IMR-90 (cell line): ENCODE measurements around the gene ADAMTS18. TPM values are rescaled to one million over a fixed set of nuclear protein-coding genes. Genes with fewer than 3 reads are reported as not detected.

Experiments
- ATAC-seq: fragments of 200-7000 bp; cut with Tn5 transposase; 2 replicates; pipeline ENCODE4 v1.9.1; 2020; ENCODE audit warnings: low read depth, mild to moderate bottlenecking, moderate library complexity
- BruUV-seq: library from RNA; stranded (reverse); fragments of 400-500 nt; replicated peaks from 2 replicates; lab custom pipeline; 2021; lab: Mats Ljungman, UMichigan
- CTCF ChIA-PET: fragments of 300-600 bp; formaldehyde crosslinking; extraction: SDS; loops from one replicate; lab custom pipeline; 2021; ENCODE audit warnings: antibody characterized with exemption; lab: Yijun Ruan, JAX
- POLR2A ChIA-PET: fragments of 300-600 bp; sonication (Branson Sonifier 250); formaldehyde crosslinking; loops from one replicate; lab custom pipeline; 2022; ENCODE audit warnings: antibody characterized with exemption; ENCODE audit not compliant: unreplicated experiment; lab: Charles Lee
- DNase-seq: peaks from one replicate; pipeline ENCODE4 v3.0.0; 2013
- H2AFZ ChIP-seq: replicated peaks from 2 replicates; pipeline ENCODE3; 2013; ENCODE audit warnings: low read length, mild to moderate bottlenecking; ENCODE audit not compliant: poor library complexity
- H2AK5ac ChIP-seq: 2 replicates; pipeline ENCODE4 v1.6.1; 2013; ENCODE audit warnings: low read depth, low read length, inconsistent platforms
- H2AK9ac ChIP-seq: replicated peaks from 2 replicates; pipeline ENCODE3; 2013; ENCODE audit warnings: mild to moderate bottlenecking, low read depth, low read length, moderate library complexity; ENCODE audit not compliant: poor library complexity
- H2BK120ac ChIP-seq: 2 replicates; pipeline ENCODE4 v1.6.1; 2013; ENCODE audit warnings: low read depth, low read length, inconsistent platforms
- H2BK15ac ChIP-seq: 3 replicates; pipeline ENCODE4 v1.6.1; 2013; ENCODE audit warnings: low read depth, low read length, inconsistent platforms
- H2BK20ac ChIP-seq: 2 replicates; pipeline ENCODE4 v1.6.1; 2013; ENCODE audit warnings: low read depth, mild to moderate bottlenecking, inconsistent platforms, low read length, moderate library complexity
- H2BK5ac ChIP-seq: 2 replicates; pipeline ENCODE4 v1.6.1; 2013; ENCODE audit warnings: mild to moderate bottlenecking, low read depth, low read length, inconsistent platforms; ENCODE audit not compliant: poor library complexity, severe bottlenecking
- H3K14ac ChIP-seq: replicated peaks from 2 replicates; pipeline ENCODE4 v1.6.1; 2013; ENCODE audit warnings: low read depth, low read length, inconsistent platforms
- H3K18ac ChIP-seq: 2 replicates; pipeline ENCODE4 v1.6.1; 2013; ENCODE audit warnings: low read depth, low read length, control low read depth
- H3K23ac ChIP-seq: 2 replicates; pipeline ENCODE4 v1.6.1; 2013; ENCODE audit warnings: low read depth, low read length, inconsistent platforms
- H3K27ac ChIP-seq: 2 replicates; pipeline ENCODE4 v1.5.1; 2013; ENCODE audit warnings: mild to moderate bottlenecking, control low read depth, low read length; ENCODE audit not compliant: insufficient read depth
- H3K27me3 ChIP-seq: 2 replicates; pipeline ENCODE4 v1.6.1; 2013; ENCODE audit warnings: low read length; ENCODE audit not compliant: control insufficient read depth, insufficient read depth
- H3K36me3 ChIP-seq: 2 replicates; pipeline ENCODE4 v1.6.1; 2013; ENCODE audit warnings: low read length, mixed read lengths; ENCODE audit not compliant: control insufficient read depth, insufficient read depth
- H3K4ac ChIP-seq: 2 replicates; pipeline ENCODE4 v1.6.1; 2013; ENCODE audit warnings: low read depth, low read length, inconsistent platforms
- H3K4me1 ChIP-seq: 2 replicates; pipeline ENCODE4 v1.6.1; 2013; ENCODE audit warnings: low read length, mixed read lengths; ENCODE audit not compliant: control insufficient read depth, insufficient read depth
- H3K4me2 ChIP-seq: 2 replicates; pipeline ENCODE4 v1.6.1; 2013; ENCODE audit warnings: low read depth, mild to moderate bottlenecking, control low read depth, low read length, moderate library complexity
- H3K4me3 ChIP-seq: 2 replicates; pipeline ENCODE4 v1.5.1; 2013; ENCODE audit warnings: low read depth, mild to moderate bottlenecking, control low read depth, low read length, moderate library complexity; ENCODE audit not compliant: insufficient read depth
- H3K56ac ChIP-seq: 2 replicates; pipeline ENCODE4 v1.6.1; 2013; ENCODE audit warnings: low read length, inconsistent platforms; ENCODE audit not compliant: insufficient read depth; ENCODE audit errors: extremely low read depth
- H3K79me1 ChIP-seq, 2 experiments: 2 replicates each; pipeline ENCODE4 v1.6.1; 2013; ENCODE audit warnings: low read length in 2 of 2, inconsistent platforms in 1 of 2, low read depth in 1 of 2
- H3K9ac ChIP-seq: 2 replicates; pipeline ENCODE4 v1.6.1; 2013; ENCODE audit warnings: low read depth, low read length, control low read depth
- H3K9me1 ChIP-seq: 2 replicates; pipeline ENCODE4 v1.6.1; 2013; ENCODE audit warnings: low read length, inconsistent platforms; ENCODE audit not compliant: insufficient read depth
- H3K9me3 ChIP-seq: 2 replicates; pipeline ENCODE4 v1.6.1; 2013; ENCODE audit warnings: low read length; ENCODE audit not compliant: control insufficient read depth, insufficient read depth
- H4K20me1 ChIP-seq: 2 replicates; pipeline ENCODE4 v1.6.1; 2013; ENCODE audit warnings: low read length, inconsistent platforms; ENCODE audit not compliant: insufficient read depth
- H4K5ac ChIP-seq: 2 replicates; pipeline ENCODE4 v1.6.1; 2013; ENCODE audit warnings: mild to moderate bottlenecking, low read depth, low read length, control low read depth
- H4K8ac ChIP-seq, 2 experiments: 2 replicates each; pipeline ENCODE4 v1.6.1; 2013; ENCODE audit warnings: low read depth in 2 of 2, low read length in 2 of 2, control low read depth in 1 of 2, inconsistent platforms in 1 of 2
- H4K91ac ChIP-seq: 2 replicates; pipeline ENCODE4 v1.6.1; 2013; ENCODE audit warnings: low read depth, low read length, inconsistent platforms; ENCODE audit not compliant: insufficient read depth
- BHLHE40 ChIP-seq: fragments of 150-350 bp; IDR thresholded peaks from 2 replicates; pipeline ENCODE4 v1.6.1; 2016; ENCODE audit warnings: mild to moderate bottlenecking, low read depth, low read length
- CEBPB ChIP-seq: IDR thresholded peaks from 2 replicates; pipeline ENCODE4 v1.6.1; 2012; ENCODE audit warnings: low read depth, low read length, improper control_type of control experiment
- CTCF ChIP-seq: conservative IDR thresholded peaks from 2 replicates; pipeline ENCODE4 v1.5.1; 2012; ENCODE audit warnings: mild to moderate bottlenecking, low read depth, low read length, improper control_type of control experiment
- MAZ ChIP-seq: IDR thresholded peaks from 2 replicates; pipeline ENCODE4 v1.6.1; 2012; ENCODE audit warnings: low read depth, mild to moderate bottlenecking, low read length, improper control_type of control experiment, moderate library complexity, borderline replicate concordance
- POLR2A ChIP-seq: IDR thresholded peaks from 2 replicates; pipeline ENCODE4 v1.6.1; 2012; ENCODE audit warnings: mild to moderate bottlenecking, low read depth, low read length
- USF2 ChIP-seq: fragments of 150-350 bp; IDR thresholded peaks from 2 replicates; pipeline ENCODE4 v1.6.1; 2017; ENCODE audit warnings: mild to moderate bottlenecking, antibody characterized with exemption, low read length, low read depth
- WGBS, 2 experiments: methylation state at CpG; one replicate each; pipeline versions ENCODE4 v1.1.5 to v1.1.7; 2013; ENCODE audit warnings: missing lambda C conversion rate in 2 of 2; ENCODE audit not compliant: insufficient read length in 1 of 2; ENCODE audit errors: extremely low coverage in 2 of 2; 5-methylcytosine and 5-hydroxymethylcytosine counted together
- dilution Hi-C: fragments of 300-500 bp; cut with HindIII; formaldehyde crosslinking; loops from one replicate; pipeline ENCODE4 v1.14.3; 2018; ENCODE audit warnings: low sequenced_read_pairs; ENCODE audit not compliant: unreplicated experiment
- in situ Hi-C: fragments of 300-500 bp; cut with MboI; formaldehyde crosslinking; loops from 3 replicates; pipeline ENCODE4 v1.14.3; 2019; ENCODE audit warnings: low sequenced_read_pairs, inconsistent platforms, mixed read lengths
- intact Hi-C: fragments of 100-400 bp; cut with micrococcal nuclease; formaldehyde crosslinking; loops from 2 replicates; pipeline ENCODE4 v1.10.0; 2022
- polyA plus RNA-seq, 3 experiments: library from polyadenylated mRNA; depleted of rRNA; stranded (reverse); fragments of >200 nt; gene quantifications; 2 replicates each; pipeline ENCODE4 v1.2.3, GENCODE V29; 2012; ENCODE audit warnings: low replicate concordance in 1 of 3
- total RNA-seq: library from RNA; depleted of rRNA; stranded (reverse); fragments of >200 nt; gene quantifications from 2 replicates; pipeline ENCODE4 v1.2.3, GENCODE V29; 2012

Gene ADAMTS18
- total and polyA plus RNA-seq, 2 of the 4 experiments (the other 2 are of a cell fraction), result not detected

GRCh38 chr16:77439106-77439505 is 4.3 kb upstream of the ADAMTS18 start:
- Histone ChIP-seq H3K27me3 (peaks cover 10% of the 10 kb centered on the region), H3K18ac (no peak overlapping the region), H3K4ac (no peak overlapping the region), H4K20me1 (no peaks in the 10 kb centered on the region), H2AFZ (no peak overlapping the region), H3K36me3 (no peaks in the 10 kb centered on the region), H2BK120ac (no peak overlapping the region), H3K27ac (no peak overlapping the region), H2AK9ac (no peak overlapping the region), H2BK20ac (no peak overlapping the region), H3K56ac (no peak overlapping the region), H2BK5ac (no peak overlapping the region), H3K23ac (no peak overlapping the region), H3K9ac (no peak overlapping the region), H4K8ac (no peak overlapping the region), H3K4me2 (no peak overlapping the region), H4K5ac (no peak overlapping the region), H3K9me1 (no peaks in the 10 kb centered on the region), H2BK15ac (no peak overlapping the region), H3K4me1 (no peaks in the 10 kb centered on the region), H3K9me3 (no peaks in the 10 kb centered on the region), H3K79me1 (no peaks in the 10 kb centered on the region), H3K4me3 (no peak overlapping the region), H3K14ac (no peak overlapping the region), H2AK5ac (no peak overlapping the region), H4K91ac (no peak overlapping the region)
- TF ChIP-seq BHLHE40, result no peak
- no peak for TF ChIP-seq POLR2A
- no peak for TF ChIP-seq CTCF
- no peak for TF ChIP-seq MAZ
- TF ChIP-seq USF2, result no peak
- no peak for TF ChIP-seq CEBPB
- in situ Hi-C loops (no loop called here), intact Hi-C loops (loop anchor here (5.0 kb wide), 1 partner anchor 202 kb away; no protein-coding TSS in a partner anchor), dilution Hi-C loops (no loop called here)
- ChIA-PET POLR2A (no interaction called here), CTCF (no interaction called here)
- no peak for ATAC-seq
- DNase-seq, result no peak
- no TSS peak for BruUV-seq
- WGBS, 2 experiments, result no CpG with 5 or more reads among the region's 3 CpGs
